OCI-LY7 (cell line): ENCODE results near the gene ATP8B1.

Experiments
- EZH2phosphoT487 ChIP-seq: fragments of 200-600 bp; sonication (generic); IDR thresholded peaks from 2 replicates; pipeline ENCODE4 v1.6.1; 2018; ENCODE audit warnings: low read depth, borderline replicate concordance, mild to moderate bottlenecking, mixed run types, antibody characterized with exemption, low read length, moderate library complexity, mixed read lengths
- TF ChIP-seq, protein P1 (sequence below): fragments of 200-600 bp; sonication (generic); conservative IDR thresholded peaks from 2 replicates; pipeline ENCODE4 v1.5.1; 2014; ENCODE audit warnings: mild to moderate bottlenecking, antibody characterized with exemption, low read length, moderate library complexity, mixed read lengths

DNA sequence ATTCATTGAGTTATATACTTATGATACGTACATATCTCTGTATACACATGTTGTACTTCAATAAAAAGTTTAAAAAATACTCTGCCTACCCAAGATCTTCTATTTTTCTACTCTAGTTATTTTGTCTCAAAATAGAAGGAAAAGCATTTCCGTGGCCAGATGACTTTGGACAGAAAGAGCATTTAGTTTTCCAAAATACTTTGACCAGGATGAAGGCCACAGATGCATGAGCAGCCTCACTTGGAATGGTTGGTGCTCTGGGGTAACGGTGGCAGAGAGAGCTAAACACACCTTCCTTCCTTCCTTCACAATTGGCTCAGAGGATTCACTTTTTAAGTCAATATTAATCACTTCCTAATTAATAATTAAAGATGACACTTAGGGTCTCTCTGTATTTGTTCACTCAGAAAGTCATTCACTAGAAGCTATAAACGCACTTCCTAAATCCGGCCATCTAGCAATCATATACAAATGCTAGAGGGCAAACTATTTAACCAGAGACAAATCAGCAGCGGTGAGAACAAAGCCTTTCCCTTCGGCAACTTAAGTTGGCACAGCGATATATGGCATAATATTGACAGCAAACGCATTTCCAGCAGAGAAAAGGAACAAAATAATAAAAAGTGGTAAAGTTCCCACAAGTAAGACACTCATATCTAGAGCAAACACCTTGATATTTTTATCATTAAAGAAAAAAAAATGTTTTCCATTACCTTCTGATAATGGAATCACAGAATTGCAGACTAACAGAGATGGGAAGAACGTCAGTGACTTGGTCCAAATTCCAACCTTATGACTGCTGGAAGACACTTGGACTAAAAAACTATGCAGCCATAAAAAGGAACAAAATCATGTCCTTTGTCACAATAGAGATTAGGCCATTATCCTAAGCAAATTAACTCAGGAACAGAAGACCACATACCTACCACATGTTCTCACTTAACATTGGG is 125.6 kb downstream of the ATP8B1 start:
- TF ChIP-seq EZH2phosphoT487 = no peak
- TF ChIP-seq, protein P1, sequence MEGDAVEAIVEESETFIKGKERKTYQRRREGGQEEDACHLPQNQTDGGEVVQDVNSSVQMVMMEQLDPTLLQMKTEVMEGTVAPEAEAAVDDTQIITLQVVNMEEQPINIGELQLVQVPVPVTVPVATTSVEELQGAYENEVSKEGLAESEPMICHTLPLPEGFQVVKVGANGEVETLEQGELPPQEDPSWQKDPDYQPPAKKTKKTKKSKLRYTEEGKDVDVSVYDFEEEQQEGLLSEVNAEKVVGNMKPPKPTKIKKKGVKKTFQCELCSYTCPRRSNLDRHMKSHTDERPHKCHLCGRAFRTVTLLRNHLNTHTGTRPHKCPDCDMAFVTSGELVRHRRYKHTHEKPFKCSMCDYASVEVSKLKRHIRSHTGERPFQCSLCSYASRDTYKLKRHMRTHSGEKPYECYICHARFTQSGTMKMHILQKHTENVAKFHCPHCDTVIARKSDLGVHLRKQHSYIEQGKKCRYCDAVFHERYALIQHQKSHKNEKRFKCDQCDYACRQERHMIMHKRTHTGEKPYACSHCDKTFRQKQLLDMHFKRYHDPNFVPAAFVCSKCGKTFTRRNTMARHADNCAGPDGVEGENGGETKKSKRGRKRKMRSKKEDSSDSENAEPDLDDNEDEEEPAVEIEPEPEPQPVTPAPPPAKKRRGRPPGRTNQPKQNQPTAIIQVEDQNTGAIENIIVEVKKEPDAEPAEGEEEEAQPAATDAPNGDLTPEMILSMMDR = no peak
